ENCODE data around the gene FYN. TPM values are rescaled to one million over a fixed set of nuclear protein-coding genes. Genes with fewer than 3 reads are reported as not detected.
A peak's percentile ranks its signal among the peaks of the same experiment; 100 is the strongest.

Gene FYN
- total and polyA plus RNA-seq, 10 of the 15 experiments (the other 5 are each of a cell fraction or from before 2014, with no cell fraction given): 51.4 to 247 (median 138) TPM

DNA sequence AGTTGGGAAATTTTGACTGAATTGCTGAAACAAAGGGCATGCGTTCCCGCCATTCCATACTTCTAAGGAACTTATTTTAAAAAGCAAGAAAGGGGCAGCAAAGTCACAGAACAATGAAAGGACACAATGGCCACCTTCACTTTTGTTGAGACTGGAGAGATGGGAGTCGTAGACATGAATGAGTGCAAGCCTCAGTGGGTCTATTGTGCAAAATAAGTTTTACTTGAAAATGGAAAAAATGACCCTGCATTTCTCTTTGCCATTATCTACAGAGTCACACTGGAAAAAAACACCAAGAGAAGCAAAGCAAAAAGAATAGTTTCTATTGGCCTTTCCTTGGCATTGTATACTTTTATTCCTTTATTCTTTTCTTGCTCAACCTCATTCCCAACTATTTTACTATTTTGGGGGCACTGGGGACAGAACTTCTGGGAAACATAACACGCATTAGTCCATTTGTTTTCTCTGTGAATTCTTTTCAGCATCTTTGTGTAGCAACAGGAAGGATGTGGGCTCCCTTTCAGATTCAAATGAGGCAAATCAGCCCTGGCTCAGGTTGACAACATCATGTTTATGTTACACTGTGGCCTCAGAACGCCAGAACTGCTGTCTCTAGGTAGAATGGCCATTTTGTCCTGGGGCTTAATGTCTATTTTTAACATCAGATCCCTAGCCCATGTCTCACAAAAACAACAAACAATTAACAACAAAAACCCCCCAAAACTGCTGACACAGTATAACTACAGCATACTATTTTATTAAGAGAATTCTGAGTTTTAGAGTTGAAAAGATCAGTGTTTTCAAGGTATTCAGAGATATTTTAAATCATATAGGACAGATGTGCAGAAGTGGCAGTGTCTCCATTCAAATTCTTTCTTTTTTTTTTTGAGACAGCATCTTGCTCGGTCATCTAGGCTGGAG, 122.2 kb downstream of the FYN start (continued):
- TF ChIP-seq, protein P1, sequence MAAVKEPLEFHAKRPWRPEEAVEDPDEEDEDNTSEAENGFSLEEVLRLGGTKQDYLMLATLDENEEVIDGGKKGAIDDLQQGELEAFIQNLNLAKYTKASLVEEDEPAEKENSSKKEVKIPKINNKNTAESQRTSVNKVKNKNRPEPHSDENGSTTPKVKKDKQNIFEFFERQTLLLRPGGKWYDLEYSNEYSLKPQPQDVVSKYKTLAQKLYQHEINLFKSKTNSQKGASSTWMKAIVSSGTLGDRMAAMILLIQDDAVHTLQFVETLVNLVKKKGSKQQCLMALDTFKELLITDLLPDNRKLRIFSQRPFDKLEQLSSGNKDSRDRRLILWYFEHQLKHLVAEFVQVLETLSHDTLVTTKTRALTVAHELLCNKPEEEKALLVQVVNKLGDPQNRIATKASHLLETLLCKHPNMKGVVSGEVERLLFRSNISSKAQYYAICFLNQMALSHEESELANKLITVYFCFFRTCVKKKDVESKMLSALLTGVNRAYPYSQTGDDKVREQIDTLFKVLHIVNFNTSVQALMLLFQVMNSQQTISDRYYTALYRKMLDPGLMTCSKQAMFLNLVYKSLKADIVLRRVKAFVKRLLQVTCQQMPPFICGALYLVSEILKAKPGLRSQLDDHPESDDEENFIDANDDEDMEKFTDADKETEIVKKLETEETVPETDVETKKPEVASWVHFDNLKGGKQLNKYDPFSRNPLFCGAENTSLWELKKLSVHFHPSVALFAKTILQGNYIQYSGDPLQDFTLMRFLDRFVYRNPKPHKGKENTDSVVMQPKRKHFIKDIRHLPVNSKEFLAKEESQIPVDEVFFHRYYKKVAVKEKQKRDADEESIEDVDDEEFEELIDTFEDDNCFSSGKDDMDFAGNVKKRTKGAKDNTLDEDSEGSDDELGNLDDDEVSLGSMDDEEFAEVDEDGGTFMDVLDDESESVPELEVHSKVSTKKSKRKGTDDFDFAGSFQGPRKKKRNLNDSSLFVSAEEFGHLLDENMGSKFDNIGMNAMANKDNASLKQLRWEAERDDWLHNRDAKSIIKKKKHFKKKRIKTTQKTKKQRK (IDR thresholded peaks at IDR 0.05; ENCODE audit: low read depth, low read length): no peak
- TF ChIP-seq BHLHE40 (IDR thresholded peaks at IDR 0.05; ENCODE audit: borderline replicate concordance in 1 of 2, low read depth in 2 of 2, low read length in 1 of 2) (no peak), SREBF2 (IDR thresholded peaks at IDR 0.05; ENCODE audit: low read length) (no peak), POLR2A (IDR thresholded peaks at IDR 0.05; ENCODE audit: low read depth, low read length) (no peak), POU2F2 (IDR thresholded peaks at IDR 0.05; ENCODE audit: borderline replicate concordance, low read depth, low read length) (peak; percentile 71; the same call in 2 of the 3 replicates), PAX8 (IDR thresholded peaks at IDR 0.05) (no peak), NFYA (IDR thresholded peaks at IDR 0.05; ENCODE audit: borderline replicate concordance, low read depth, low read length) (no peak), SIN3A (IDR thresholded peaks at IDR 0.05; ENCODE audit: low read depth, low read length) (no peak), SP1 (IDR thresholded peaks at IDR 0.05; ENCODE audit: low read depth, low read length) (peak; percentile 50), SUPT20H (IDR thresholded peaks at IDR 0.05; ENCODE audit: borderline replicate concordance, control insufficient read depth, low read depth, low read length) (no peak), PML (IDR thresholded peaks at IDR 0.05; ENCODE audit: low read length) (no peak), RAD51 (IDR thresholded peaks at IDR 0.05) (no peak)
- TF ChIP-seq, protein P2, sequence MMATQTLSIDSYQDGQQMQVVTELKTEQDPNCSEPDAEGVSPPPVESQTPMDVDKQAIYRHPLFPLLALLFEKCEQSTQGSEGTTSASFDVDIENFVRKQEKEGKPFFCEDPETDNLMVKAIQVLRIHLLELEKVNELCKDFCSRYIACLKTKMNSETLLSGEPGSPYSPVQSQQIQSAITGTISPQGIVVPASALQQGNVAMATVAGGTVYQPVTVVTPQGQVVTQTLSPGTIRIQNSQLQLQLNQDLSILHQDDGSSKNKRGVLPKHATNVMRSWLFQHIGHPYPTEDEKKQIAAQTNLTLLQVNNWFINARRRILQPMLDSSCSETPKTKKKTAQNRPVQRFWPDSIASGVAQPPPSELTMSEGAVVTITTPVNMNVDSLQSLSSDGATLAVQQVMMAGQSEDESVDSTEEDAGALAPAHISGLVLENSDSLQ (IDR thresholded peaks at IDR 0.05): no peak
- TF ChIP-seq, protein P3, sequence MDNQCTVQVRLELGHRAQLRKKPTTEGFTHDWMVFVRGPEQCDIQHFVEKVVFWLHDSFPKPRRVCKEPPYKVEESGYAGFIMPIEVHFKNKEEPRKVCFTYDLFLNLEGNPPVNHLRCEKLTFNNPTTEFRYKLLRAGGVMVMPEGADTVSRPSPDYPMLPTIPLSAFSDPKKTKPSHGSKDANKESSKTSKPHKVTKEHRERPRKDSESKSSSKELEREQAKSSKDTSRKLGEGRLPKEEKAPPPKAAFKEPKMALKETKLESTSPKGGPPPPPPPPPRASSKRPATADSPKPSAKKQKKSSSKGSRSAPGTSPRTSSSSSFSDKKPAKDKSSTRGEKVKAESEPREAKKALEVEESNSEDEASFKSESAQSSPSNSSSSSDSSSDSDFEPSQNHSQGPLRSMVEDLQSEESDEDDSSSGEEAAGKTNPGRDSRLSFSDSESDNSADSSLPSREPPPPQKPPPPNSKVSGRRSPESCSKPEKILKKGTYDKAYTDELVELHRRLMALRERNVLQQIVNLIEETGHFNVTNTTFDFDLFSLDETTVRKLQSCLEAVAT (IDR thresholded peaks at IDR 0.05): no peak
- TF ChIP-seq, protein P4, sequence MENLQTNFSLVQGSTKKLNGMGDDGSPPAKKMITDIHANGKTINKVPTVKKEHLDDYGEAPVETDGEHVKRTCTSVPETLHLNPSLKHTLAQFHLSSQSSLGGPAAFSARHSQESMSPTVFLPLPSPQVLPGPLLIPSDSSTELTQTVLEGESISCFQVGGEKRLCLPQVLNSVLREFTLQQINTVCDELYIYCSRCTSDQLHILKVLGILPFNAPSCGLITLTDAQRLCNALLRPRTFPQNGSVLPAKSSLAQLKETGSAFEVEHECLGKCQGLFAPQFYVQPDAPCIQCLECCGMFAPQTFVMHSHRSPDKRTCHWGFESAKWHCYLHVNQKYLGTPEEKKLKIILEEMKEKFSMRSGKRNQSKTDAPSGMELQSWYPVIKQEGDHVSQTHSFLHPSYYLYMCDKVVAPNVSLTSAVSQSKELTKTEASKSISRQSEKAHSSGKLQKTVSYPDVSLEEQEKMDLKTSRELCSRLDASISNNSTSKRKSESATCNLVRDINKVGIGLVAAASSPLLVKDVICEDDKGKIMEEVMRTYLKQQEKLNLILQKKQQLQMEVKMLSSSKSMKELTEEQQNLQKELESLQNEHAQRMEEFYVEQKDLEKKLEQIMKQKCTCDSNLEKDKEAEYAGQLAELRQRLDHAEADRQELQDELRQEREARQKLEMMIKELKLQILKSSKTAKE (IDR thresholded peaks at IDR 0.05; ENCODE audit: low read depth, poor library complexity, severe bottlenecking): no peak
- TF ChIP-seq, protein P5, sequence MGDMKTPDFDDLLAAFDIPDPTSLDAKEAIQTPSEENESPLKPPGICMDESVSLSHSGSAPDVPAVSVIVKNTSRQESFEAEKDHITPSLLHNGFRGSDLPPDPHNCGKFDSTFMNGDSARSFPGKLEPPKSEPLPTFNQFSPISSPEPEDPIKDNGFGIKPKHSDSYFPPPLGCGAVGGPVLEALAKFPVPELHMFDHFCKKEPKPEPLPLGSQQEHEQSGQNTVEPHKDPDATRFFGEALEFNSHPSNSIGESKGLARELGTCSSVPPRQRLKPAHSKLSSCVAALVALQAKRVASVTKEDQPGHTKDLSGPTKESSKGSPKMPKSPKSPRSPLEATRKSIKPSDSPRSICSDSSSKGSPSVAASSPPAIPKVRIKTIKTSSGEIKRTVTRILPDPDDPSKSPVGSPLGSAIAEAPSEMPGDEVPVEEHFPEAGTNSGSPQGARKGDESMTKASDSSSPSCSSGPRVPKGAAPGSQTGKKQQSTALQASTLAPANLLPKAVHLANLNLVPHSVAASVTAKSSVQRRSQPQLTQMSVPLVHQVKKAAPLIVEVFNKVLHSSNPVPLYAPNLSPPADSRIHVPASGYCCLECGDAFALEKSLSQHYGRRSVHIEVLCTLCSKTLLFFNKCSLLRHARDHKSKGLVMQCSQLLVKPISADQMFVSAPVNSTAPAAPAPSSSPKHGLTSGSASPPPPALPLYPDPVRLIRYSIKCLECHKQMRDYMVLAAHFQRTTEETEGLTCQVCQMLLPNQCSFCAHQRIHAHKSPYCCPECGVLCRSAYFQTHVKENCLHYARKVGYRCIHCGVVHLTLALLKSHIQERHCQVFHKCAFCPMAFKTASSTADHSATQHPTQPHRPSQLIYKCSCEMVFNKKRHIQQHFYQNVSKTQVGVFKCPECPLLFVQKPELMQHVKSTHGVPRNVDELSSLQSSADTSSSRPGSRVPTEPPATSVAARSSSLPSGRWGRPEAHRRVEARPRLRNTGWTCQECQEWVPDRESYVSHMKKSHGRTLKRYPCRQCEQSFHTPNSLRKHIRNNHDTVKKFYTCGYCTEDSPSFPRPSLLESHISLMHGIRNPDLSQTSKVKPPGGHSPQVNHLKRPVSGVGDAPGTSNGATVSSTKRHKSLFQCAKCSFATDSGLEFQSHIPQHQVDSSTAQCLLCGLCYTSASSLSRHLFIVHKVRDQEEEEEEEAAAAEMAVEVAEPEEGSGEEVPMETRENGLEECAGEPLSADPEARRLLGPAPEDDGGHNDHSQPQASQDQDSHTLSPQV (IDR thresholded peaks at IDR 0.05): no peak
